Measurements from ENCODE around the gene ALDH1B1.
A peak's percentile ranks its signal among the peaks of the same experiment; 100 is the strongest.

GRCh38 chr9:38391278-38392118 is 1.0 kb upstream of the ALDH1B1 start:
- TF ChIP-seq EZH2 (IDR thresholded peaks at IDR 0.05; ENCODE audit: borderline replicate concordance, low read depth, low read length, severe bottlenecking) (no peak), CTCF (IDR thresholded peaks at IDR 0.05; ENCODE audit: extremely low read depth in 1 of 2, insufficient read depth in 1 of 2, low read depth in 1 of 2, low read length in 2 of 2) (no peak), POLR2A (IDR thresholded peaks at IDR 0.05; ENCODE audit: low read depth, low read length) (no peak), POLR2AphosphoS5 (IDR thresholded peaks at IDR 0.05; ENCODE audit: insufficient read depth, low read depth, low read length) (no peak), JUN (IDR thresholded peaks at IDR 0.05; ENCODE audit: borderline replicate concordance, insufficient read depth, insufficient read length, low read depth) (peak; percentile 14), GATA2 (IDR thresholded peaks at IDR 0.05; ENCODE audit: insufficient read depth, insufficient read length, low read depth, low read length) (no peak), MYC (IDR thresholded peaks at IDR 0.05; ENCODE audit: low read depth, low read length) (no peak)

Measured in endothelial cell of umbilical vein (primary cell).